RWPE1 (cell line): Measurements from ENCODE around the gene SLC29A3.

ENCODE experiments used
- CTCF ChIA-PET: fragments of 350-600 bp; sonication (Branson Sonifier 250); formaldehyde crosslinking; extraction: SDS; loops from one replicate; lab custom pipeline; 2021; lab: Yijun Ruan, JAX
- POLR2A ChIA-PET: fragments of 400-600 bp; formaldehyde crosslinking; extraction: SDS; loops from one replicate; lab custom pipeline; 2020; ENCODE audit warnings: antibody characterized with exemption; ENCODE audit not compliant: low non-redundant PET; lab: Yijun Ruan, JAX
- DNase-seq: peaks from one replicate; pipeline ENCODE4 v3.0.0; 2012; ENCODE audit warnings: low spot score
- H3K27ac ChIP-seq: fragments of 450-650 bp; 2 replicates; pipeline ENCODE4 v1.5.1; 2017
- CTCF ChIP-seq: fragments of 450-650 bp; conservative IDR thresholded peaks from 2 replicates; pipeline ENCODE4 v1.5.1; 2017; ENCODE audit warnings: low read depth, mild to moderate bottlenecking

The SLC29A3 gene

GRCh38 chr10:71316056-71316785 lies 2.8 kb upstream of the SLC29A3 start:
- no peak overlapping the region for H3K27ac ChIP-seq
- TF ChIP-seq CTCF: no peak
- DNase-seq: no peak
- POLR2A ChIA-PET: no interaction called here
- CTCF ChIA-PET: interaction anchor here (0.5 to 4.1 kb wide), 5 partner anchors 82 to 636 kb away, joined by 3 to 27 read pairs (median 4); no protein-coding TSS in a partner anchor

- no peak for TF ChIP-seq CTCF
- DNase-seq: no peak
- POLR2A ChIA-PET: no interaction called here
- CTCF ChIA-PET: interaction anchor here (0.6 to 4.1 kb wide), 3 partner anchors 253 to 579 kb away, joined by 4 to 27 read pairs (median 5); no protein-coding TSS in a partner anchor
- H3K27ac ChIP-seq: no peak overlapping the region
Measured at GRCh38 chr10:71316786-71317160, 2.3 kb upstream of the SLC29A3 start.

- H3K27ac ChIP-seq: no peak overlapping the region
- ChIA-PET POLR2A (no interaction called here), CTCF (interaction anchor here (0.6 to 4.1 kb wide), 6 partner anchors 67 to 579 kb away, joined by 3 to 27 read pairs (median 4); no protein-coding TSS in a partner anchor)
- no peak for DNase-seq
- TF ChIP-seq CTCF: no peak
Measured at GRCh38 chr10:71317739-71318138, 1.3 kb upstream of the SLC29A3 start.

- TF ChIP-seq CTCF: peak; percentile 39; the same call in 1 of the 2 replicates
- no peak for DNase-seq
- CTCF ChIA-PET: interaction anchor here (0.6 to 4.1 kb wide), 31 partner anchors 12 to 772 kb away, joined by 3 to 27 read pairs (median 4); partner anchors contain the start of gene CDH23
- POLR2A ChIA-PET: interaction anchor here (0.6 to 1.2 kb wide), 2 partner anchors 47 to 62 kb away, joined by 3 read pairs; no protein-coding TSS in a partner anchor
- peak overlapping the region; percentile 27; the same call in 1 of the 2 replicates for H3K27ac ChIP-seq
Measured at GRCh38 chr10:71319800-71320392, 837 bp downstream of the SLC29A3 start.

- CTCF ChIA-PET: interaction anchor here (1.0 to 4.1 kb wide), 10 partner anchors 11 to 492 kb away, joined by 3 to 27 read pairs (median 6); no protein-coding TSS in a partner anchor
- TF ChIP-seq CTCF: no peak
- POLR2A ChIA-PET: interaction anchor here (1.2 kb wide), 1 partner anchor 61 kb away, joined by 3 read pairs; no protein-coding TSS in a partner anchor
- H3K27ac ChIP-seq: no peak overlapping the region
- no peak for DNase-seq
Measured at GRCh38 chr10:71320592-71320991, 1.5 kb downstream of the SLC29A3 start.

- H3K27ac ChIP-seq: no peak overlapping the region
- ChIA-PET POLR2A (no interaction called here), CTCF (interaction anchor here (0.6 to 1.7 kb wide), 2 partner anchors 248 to 387 kb away, joined by 3 to 4 read pairs; no protein-coding TSS in a partner anchor)
- no peak for DNase-seq
- TF ChIP-seq CTCF: no peak
Measured at GRCh38 chr10:71321386-71321785, 2.3 kb downstream of the SLC29A3 start.
